Stomach (tissue), 4 donors: ENCODE measurements around the gene MOG.

Experiments used
- CTCF ChIP-seq, 7 experiments: fragments of 450-650 bp in 4 of 7; fragments of 200-600 bp in 3 of 7; sonication (generic) in 3 of 7; IDR thresholded peaks; one replicate each; pipeline ENCODE4 v1.5.1; 2016 to 2019; ENCODE audit warnings: antibody characterized with exemption in 7 of 7, control low read depth in 2 of 7, mild to moderate bottlenecking in 1 of 7
- EP300 ChIP-seq: sonication (generic); formaldehyde crosslinking; IDR thresholded peaks from one replicate; pipeline ENCODE4 v1.6.1; 2017; ENCODE audit warnings: antibody characterized with exemption
- POLR2A ChIP-seq, 4 donors: fragments of 450-650 bp; IDR thresholded peaks; one replicate each; pipeline ENCODE4 v1.6.1; 2016; ENCODE audit warnings: antibody characterized with exemption in 4 of 4, control low read depth in 2 of 4, mild to moderate bottlenecking in 1 of 4, moderate library complexity in 1 of 4

GRCh38 chr6:29656157-29656556 lies 735 bp upstream of the MOG start:
- TF ChIP-seq POLR2A (IDR thresholded peaks at IDR 0.05) (no peak), CTCF (IDR thresholded peaks at IDR 0.05) (no peak), EP300 (no peak)
